Parathyroid adenoma (tissue), 2 donors: Measurements from ENCODE around the gene RBBP8.

ENCODE experiments used
- H2AFZ ChIP-seq: fragments of 300-600 bp; sonication (generic); one replicate; pipeline ENCODE4 v1.7.0; 2017; ENCODE audit warnings: antibody characterized with exemption, mild to moderate bottlenecking
- H3K27ac ChIP-seq: fragments of 300-600 bp; sonication (generic); one replicate; pipeline ENCODE4 v1.7.0; 2017
- H3K27me3 ChIP-seq: fragments of 300-600 bp; sonication (generic); one replicate; pipeline ENCODE4 v1.7.0; 2017; ENCODE audit warnings: low read length; ENCODE audit not compliant: control insufficient read depth, insufficient read depth
- H3K36me3 ChIP-seq: fragments of 300-600 bp; sonication (generic); one replicate; pipeline ENCODE4 v1.7.0; 2017; ENCODE audit warnings: low read length; ENCODE audit not compliant: control insufficient read depth, insufficient read depth
- H3K4me1 ChIP-seq: fragments of 300-600 bp; sonication (generic); one replicate; pipeline ENCODE4 v1.7.0; 2017; ENCODE audit warnings: control low read depth
- H3K4me2 ChIP-seq: fragments of 300-600 bp; sonication (generic); one replicate; pipeline ENCODE4 v1.7.0; 2017; ENCODE audit warnings: low read length
- H3K4me3 ChIP-seq: fragments of 300-600 bp; sonication (generic); one replicate; pipeline ENCODE4 v1.7.0; 2017; ENCODE audit warnings: low read depth, low read length
- H3K79me2 ChIP-seq: fragments of 300-600 bp; sonication (generic); one replicate; pipeline ENCODE4 v1.7.0; 2017; ENCODE audit warnings: control low read depth
- H3K9ac ChIP-seq: fragments of 300-600 bp; sonication (generic); one replicate; pipeline ENCODE4 v1.7.0; 2017; ENCODE audit warnings: mild to moderate bottlenecking
- H3K9me3 ChIP-seq: fragments of 300-600 bp; sonication (generic); one replicate; pipeline ENCODE4 v1.7.0; 2017; ENCODE audit warnings: low read length; ENCODE audit not compliant: control insufficient read depth
- CTCF ChIP-seq: fragments of 300-600 bp; sonication (generic); IDR thresholded peaks from one replicate; pipeline ENCODE4 v1.7.0; 2017; ENCODE audit warnings: antibody characterized with exemption, mild to moderate bottlenecking
- donor health status: primary hyperparathyroidism.

The RBBP8 gene

GRCh38 chr18:23012249-23012648 is 79.1 kb downstream of the RBBP8 start:
- Histone ChIP-seq H3K4me1 (no peaks in the 10 kb centered on the region), H3K9me3 (no peaks in the 10 kb centered on the region), H3K36me3 (no peaks in the 10 kb centered on the region), H3K79me2 (no peaks in the 10 kb centered on the region), H3K9ac (no peak overlapping the region), H3K27ac (no peak overlapping the region), H3K4me2 (no peak overlapping the region), H2AFZ (no peak overlapping the region), H3K27me3 (no peaks in the 10 kb centered on the region), H3K4me3 (no peak overlapping the region)
- TF ChIP-seq CTCF, result no peak

- Histone ChIP-seq H3K9me3 (no peaks in the 10 kb centered on the region), H3K27ac (no peak overlapping the region), H3K36me3 (no peaks in the 10 kb centered on the region), H3K79me2 (no peaks in the 10 kb centered on the region), H3K27me3 (no peaks in the 10 kb centered on the region), H3K9ac (no peak overlapping the region), H3K4me2 (no peak overlapping the region), H3K4me1 (no peaks in the 10 kb centered on the region), H2AFZ (no peak overlapping the region), H3K4me3 (no peak overlapping the region)
- TF ChIP-seq CTCF, result no peak
Measured at GRCh38 chr18:23020555-23021294, 87.6 kb downstream of the RBBP8 start.

- no peaks in the 10 kb centered on the region for H3K79me2 ChIP-seq
- H3K27ac ChIP-seq, result no peak overlapping the region
- H3K9ac ChIP-seq, result no peak overlapping the region
- no peak overlapping the region for H3K4me3 ChIP-seq
- no peaks in the 10 kb centered on the region for H3K27me3 ChIP-seq
- no peaks in the 10 kb centered on the region for H3K36me3 ChIP-seq
- no peak for TF ChIP-seq CTCF
- H3K4me1 ChIP-seq, result no peaks in the 10 kb centered on the region
- no peak overlapping the region for H3K4me2 ChIP-seq
- H2AFZ ChIP-seq, result no peak overlapping the region
- no peaks in the 10 kb centered on the region for H3K9me3 ChIP-seq
Measured at GRCh38 chr18:23021623-23022022, 88.5 kb downstream of the RBBP8 start.

GRCh38 chr18:23032030-23032582 is 99.0 kb downstream of the RBBP8 start:
- Histone ChIP-seq H3K4me3 (no peak overlapping the region), H3K4me2 (no peak overlapping the region), H3K27ac (no peak overlapping the region), H2AFZ (no peak overlapping the region), H3K27me3 (no peaks in the 10 kb centered on the region), H3K9ac (no peak overlapping the region), H3K9me3 (no peaks in the 10 kb centered on the region), H3K79me2 (no peaks in the 10 kb centered on the region), H3K4me1 (no peaks in the 10 kb centered on the region), H3K36me3 (no peaks in the 10 kb centered on the region)
- TF ChIP-seq CTCF, result no peak

- TF ChIP-seq CTCF, result no peak
- no peaks in the 10 kb centered on the region for H3K4me1 ChIP-seq
- no peak overlapping the region for H3K4me3 ChIP-seq
- H3K9me3 ChIP-seq, result no peaks in the 10 kb centered on the region
- no peaks in the 10 kb centered on the region for H3K27me3 ChIP-seq
- H3K9ac ChIP-seq, result no peak overlapping the region
- no peak overlapping the region for H3K27ac ChIP-seq
- no peaks in the 10 kb centered on the region for H3K79me2 ChIP-seq
- H3K36me3 ChIP-seq, result no peaks in the 10 kb centered on the region
- H3K4me2 ChIP-seq, result no peak overlapping the region
- H2AFZ ChIP-seq, result no peak overlapping the region
Measured at GRCh38 chr18:23033056-23033455, 99.9 kb downstream of the RBBP8 start.
